ENCODE data around the gene CD160.

Gene CD160

DNA sequence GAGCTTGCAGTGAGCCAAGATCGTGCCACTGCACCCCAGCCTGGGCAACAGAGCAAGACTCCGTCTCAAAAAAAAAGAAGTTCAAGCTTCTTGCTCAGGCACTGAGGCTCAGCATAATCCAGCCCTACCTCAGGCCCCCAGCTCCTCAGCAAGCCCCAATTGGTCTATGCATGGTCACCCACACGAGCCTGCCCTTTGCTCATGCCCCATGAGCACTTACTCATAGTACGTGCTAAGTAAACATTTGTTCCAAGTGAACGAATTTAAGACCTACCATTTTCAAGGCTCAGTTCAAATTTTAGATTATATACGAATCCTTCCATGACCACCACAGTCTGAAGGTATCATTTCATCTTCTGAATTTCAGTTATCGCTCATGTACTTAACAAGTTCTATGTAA, 16.5 kb upstream of the CD160 start:
- Histone ChIP-seq H3K9me3 (replicated peaks; ENCODE audit: insufficient read depth, low read length) (no peaks in the 10 kb centered on the region), H3K79me2 (ENCODE audit: low read length) (no peaks in the 10 kb centered on the region), H3K4me3 (ENCODE audit: low read length) (no peak overlapping the region), H4K20me1 (ENCODE audit: insufficient read depth, low read length) (no peaks in the 10 kb centered on the region), H3K9me2 (replicated peaks; ENCODE audit: insufficient read depth, low read length) (no peaks in the 10 kb centered on the region), H3K27me3 (replicated peaks; ENCODE audit: insufficient read depth, low read length) (no peaks in the 10 kb centered on the region), H3K27ac (ENCODE audit: low read length) (no peak overlapping the region), H3K36me3 (replicated peaks; ENCODE audit: insufficient read depth, low read length) (no peaks in the 10 kb centered on the region), H3K4me1 (ENCODE audit: low read length) (no peaks in the 10 kb centered on the region), H3K4me2 (ENCODE audit: low read depth, low read length) (no peak overlapping the region), H3K9ac (ENCODE audit: low read length) (no peak overlapping the region), H3F3A (ENCODE audit: insufficient read depth, low read length) (no peaks in the 10 kb centered on the region), H2AFZ (ENCODE audit: low read length) (no peak overlapping the region)
- TF ChIP-seq EZH2phosphoT487 (IDR thresholded peaks at IDR 0.05; ENCODE audit: low read length) (no peak), EZH2 (optimal IDR thresholded peaks at IDR 0.05; ENCODE audit: low read depth, low read length) (no peak), CTCF (IDR thresholded peaks at IDR 0.05; ENCODE audit: low read length) (no peak)
- DNase-seq: no peak

GRCh38 chr1:145705622-145706021, 13.7 kb upstream of the CD160 start:
- no peak for DNase-seq
- Histone ChIP-seq H2AFZ (ENCODE audit: low read length) (no peak overlapping the region), H3K27ac (ENCODE audit: low read length) (no peak overlapping the region), H3K36me3 (replicated peaks; ENCODE audit: insufficient read depth, low read length) (no peaks in the 10 kb centered on the region), H3K4me2 (ENCODE audit: low read depth, low read length) (no peak overlapping the region), H3K27me3 (replicated peaks; ENCODE audit: insufficient read depth, low read length) (no peaks in the 10 kb centered on the region), H3K79me2 (ENCODE audit: low read length) (no peaks in the 10 kb centered on the region), H3K9ac (ENCODE audit: low read length) (no peak overlapping the region), H4K20me1 (ENCODE audit: insufficient read depth, low read length) (no peaks in the 10 kb centered on the region), H3F3A (ENCODE audit: insufficient read depth, low read length) (no peaks in the 10 kb centered on the region), H3K9me2 (replicated peaks; ENCODE audit: insufficient read depth, low read length) (no peaks in the 10 kb centered on the region), H3K4me3 (ENCODE audit: low read length) (no peak overlapping the region), H3K4me1 (ENCODE audit: low read length) (no peaks in the 10 kb centered on the region), H3K9me3 (replicated peaks; ENCODE audit: insufficient read depth, low read length) (no peaks in the 10 kb centered on the region)
- TF ChIP-seq CTCF (IDR thresholded peaks at IDR 0.05; ENCODE audit: low read length): no peak
- TF ChIP-seq EZH2 (optimal IDR thresholded peaks at IDR 0.05; ENCODE audit: low read depth, low read length): no peak
- TF ChIP-seq EZH2phosphoT487 (IDR thresholded peaks at IDR 0.05; ENCODE audit: low read length): no peak

DNA sequence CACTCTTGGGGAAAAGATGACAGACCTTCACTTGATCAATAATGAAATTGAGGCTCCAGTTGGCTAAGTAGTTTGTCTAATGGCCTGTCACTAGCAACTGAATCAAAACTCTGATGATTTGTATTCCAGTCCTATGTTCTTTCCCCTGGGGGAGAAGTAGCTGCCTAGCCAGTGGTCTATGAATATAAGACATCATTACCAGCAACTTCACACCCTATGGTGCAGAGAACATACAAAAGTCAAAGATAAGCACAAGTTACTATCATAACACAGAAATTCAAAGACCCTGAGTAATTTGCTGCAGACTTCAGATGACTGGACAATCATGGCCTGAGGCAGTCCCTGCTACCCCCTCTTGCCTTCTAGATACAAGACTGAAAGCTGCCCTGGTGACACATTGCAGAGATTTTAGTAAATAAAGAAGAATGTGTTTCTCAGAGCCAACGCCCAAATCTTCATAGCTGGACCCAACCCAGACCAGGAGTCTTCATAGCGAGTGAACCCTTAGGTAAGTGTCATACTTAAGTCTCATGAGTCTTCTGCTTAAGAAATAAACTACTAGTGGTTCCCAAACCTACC, 13.1 kb upstream of the CD160 start:
- TF ChIP-seq EZH2phosphoT487 (IDR thresholded peaks at IDR 0.05; ENCODE audit: low read length) (no peak), CTCF (IDR thresholded peaks at IDR 0.05; ENCODE audit: low read length) (no peak), EZH2 (optimal IDR thresholded peaks at IDR 0.05; ENCODE audit: low read depth, low read length) (no peak)
- no peak overlapping the region for H3K27ac ChIP-seq (ENCODE audit: low read length)
- no peaks in the 10 kb centered on the region for H3K79me2 ChIP-seq (ENCODE audit: low read length)
- H3K4me2 ChIP-seq (ENCODE audit: low read depth, low read length): no peak overlapping the region
- H3K4me3 ChIP-seq (ENCODE audit: low read length): no peak overlapping the region
- H3K9me2 ChIP-seq (replicated peaks; ENCODE audit: insufficient read depth, low read length): no peaks in the 10 kb centered on the region
- no peaks in the 10 kb centered on the region for H3F3A ChIP-seq (ENCODE audit: insufficient read depth, low read length)
- H3K9ac ChIP-seq (ENCODE audit: low read length): no peak overlapping the region
- no peaks in the 10 kb centered on the region for H4K20me1 ChIP-seq (ENCODE audit: insufficient read depth, low read length)
- H3K27me3 ChIP-seq (replicated peaks; ENCODE audit: insufficient read depth, low read length): no peaks in the 10 kb centered on the region
- DNase-seq: no peak
- no peak overlapping the region for H2AFZ ChIP-seq (ENCODE audit: low read length)
- H3K4me1 ChIP-seq (ENCODE audit: low read length): no peaks in the 10 kb centered on the region
- H3K36me3 ChIP-seq (replicated peaks; ENCODE audit: insufficient read depth, low read length): no peaks in the 10 kb centered on the region
- no peaks in the 10 kb centered on the region for H3K9me3 ChIP-seq (replicated peaks; ENCODE audit: insufficient read depth, low read length)

All from MM.1S (cell line).